ENCODE measurements around the gene PPARA.

PPARA gene

GRCh38 chr22:46113910-46114517 is 36.3 kb upstream of the PPARA start:
- DNase-seq (ENCODE audit: low spot score): no peak

GRCh38 chr22:46114518-46115387 is 35.6 kb upstream of the PPARA start:
- DNase-seq (ENCODE audit: low spot score): no peak

- DNase-seq (ENCODE audit: low spot score): no peak
Measured at GRCh38 chr22:46115388-46115678, 35.0 kb upstream of the PPARA start.

- no peak for DNase-seq (ENCODE audit: low spot score)
Measured at GRCh38 chr22:46115755-46116490, 34.4 kb upstream of the PPARA start.

- DNase-seq (ENCODE audit: low spot score): peak; percentile 93
Measured at GRCh38 chr22:46116491-46116958, 33.8 kb upstream of the PPARA start.

GRCh38 chr22:46117206-46118199 is 32.8 kb upstream of the PPARA start:
- DNase-seq (ENCODE audit: low spot score): no peak

- no peak for DNase-seq (ENCODE audit: low spot score)
Measured at GRCh38 chr22:46119093-46119728, 31.1 kb upstream of the PPARA start.

GRCh38 chr22:46119729-46120419 is 30.5 kb upstream of the PPARA start:
- DNase-seq (ENCODE audit: low spot score): peak; percentile 71

GRCh38 chr22:46120420-46120737 is 29.9 kb upstream of the PPARA start:
- no peak for DNase-seq (ENCODE audit: low spot score)

GRCh38 chr22:46121079-46121478 is 29.2 kb upstream of the PPARA start:
- DNase-seq (ENCODE audit: low spot score): no peak

GRCh38 chr22:46121523-46122287 is 28.6 kb upstream of the PPARA start:
- DNase-seq (ENCODE audit: low spot score): no peak

- DNase-seq (ENCODE audit: low spot score): peak; percentile 88
Measured at GRCh38 chr22:46122511-46122971, 27.8 kb upstream of the PPARA start.

- no peak for DNase-seq (ENCODE audit: low spot score)
Measured at GRCh38 chr22:46122980-46123693, 27.2 kb upstream of the PPARA start.

- DNase-seq (ENCODE audit: low spot score): no peak
Measured at GRCh38 chr22:46123694-46124382, 26.5 kb upstream of the PPARA start.

GRCh38 chr22:46124383-46125144 is 25.8 kb upstream of the PPARA start:
- DNase-seq (ENCODE audit: low spot score): no peak

- DNase-seq (ENCODE audit: low spot score): no peak
Measured at GRCh38 chr22:46125311-46125710, 25.0 kb upstream of the PPARA start.

- no peak for DNase-seq (ENCODE audit: low spot score)
Measured at GRCh38 chr22:46125816-46126765, 24.2 kb upstream of the PPARA start.

Measured in hepatic stellate cell (primary cell).